HG03159 (cell line): ENCODE data around the gene TMX1.
"Not testable (repeated sequence)": the region's sequence is repeated elsewhere in the genome, so short reads cannot be mapped to it uniquely, and the experiment has no call there.

Source experiments
- ATAC-seq: cut with Tn5 transposase; IDR thresholded peaks from one replicate; pipeline ENCODE4 v1.9.1; 2021; ENCODE audit warnings: mild to moderate bottlenecking, moderate library complexity; ENCODE audit not compliant: unreplicated experiment

The TMX1 gene, protein sequence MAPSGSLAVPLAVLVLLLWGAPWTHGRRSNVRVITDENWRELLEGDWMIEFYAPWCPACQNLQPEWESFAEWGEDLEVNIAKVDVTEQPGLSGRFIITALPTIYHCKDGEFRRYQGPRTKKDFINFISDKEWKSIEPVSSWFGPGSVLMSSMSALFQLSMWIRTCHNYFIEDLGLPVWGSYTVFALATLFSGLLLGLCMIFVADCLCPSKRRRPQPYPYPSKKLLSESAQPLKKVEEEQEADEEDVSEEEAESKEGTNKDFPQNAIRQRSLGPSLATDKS

DNA sequence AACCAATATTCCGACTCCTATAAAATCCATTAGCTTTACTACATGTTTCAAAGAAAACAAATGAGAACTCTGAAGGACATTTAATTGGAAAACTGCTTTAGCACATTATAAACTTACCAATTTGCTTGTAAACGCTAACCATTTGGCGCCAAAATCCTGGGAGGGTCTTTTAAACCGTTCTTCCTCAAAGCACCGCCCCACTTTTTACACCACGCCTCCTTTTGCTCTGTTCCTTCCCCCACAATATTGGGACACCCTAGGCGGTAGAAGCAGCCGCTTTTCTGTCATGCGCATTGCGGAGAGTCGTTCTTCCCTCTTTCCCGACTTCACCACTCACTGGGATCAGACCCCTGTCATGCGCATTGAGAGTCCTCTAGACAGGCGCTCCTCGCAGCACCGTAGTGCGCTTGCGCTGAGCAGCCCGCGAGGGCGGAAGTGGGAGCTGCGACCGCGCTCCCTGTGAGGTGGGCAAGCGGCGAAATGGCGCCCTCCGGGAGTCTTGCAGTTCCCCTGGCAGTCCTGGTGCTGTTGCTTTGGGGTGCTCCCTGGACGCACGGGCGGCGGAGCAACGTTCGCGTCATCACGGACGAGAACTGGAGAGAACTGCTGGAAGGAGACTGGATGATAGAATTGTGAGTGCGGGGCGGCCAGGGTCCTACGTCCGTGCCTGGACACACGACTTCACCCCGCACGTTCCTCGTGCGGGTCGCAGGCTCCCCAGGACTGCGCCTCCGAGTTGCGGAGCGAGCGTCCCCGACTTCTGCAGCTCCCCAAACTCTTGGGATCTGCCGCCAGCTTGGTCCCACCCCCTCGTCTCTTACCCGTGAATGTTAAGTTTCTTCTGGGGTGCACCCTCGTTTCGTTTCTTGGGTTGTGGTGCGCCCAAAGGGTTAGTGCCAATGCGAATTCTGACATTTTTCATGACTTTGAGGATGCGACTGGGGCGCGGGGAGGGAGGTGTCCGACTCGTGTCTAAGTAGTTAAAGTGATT is at the start of gene TMX1:
TSS of gene TMX1 (plus strand) at position 435 of the 991 bp plus-strand sequence. CDS start at position 481, 46 bp downstream.
- ATAC-seq = peak; percentile 88

GRCh38 chr14:51201890-51202289 is 38.2 kb upstream of the TMX1 start:
- no peak for ATAC-seq

GRCh38 chr14:51202914-51203665 is 37.0 kb upstream of the TMX1 start:
- peak; percentile 64 for ATAC-seq

GRCh38 chr14:51203881-51204280 is 36.2 kb upstream of the TMX1 start:
- no peak for ATAC-seq

- ATAC-seq = no peak
Measured at GRCh38 chr14:51205486-51205885, 34.6 kb upstream of the TMX1 start.

DNA sequence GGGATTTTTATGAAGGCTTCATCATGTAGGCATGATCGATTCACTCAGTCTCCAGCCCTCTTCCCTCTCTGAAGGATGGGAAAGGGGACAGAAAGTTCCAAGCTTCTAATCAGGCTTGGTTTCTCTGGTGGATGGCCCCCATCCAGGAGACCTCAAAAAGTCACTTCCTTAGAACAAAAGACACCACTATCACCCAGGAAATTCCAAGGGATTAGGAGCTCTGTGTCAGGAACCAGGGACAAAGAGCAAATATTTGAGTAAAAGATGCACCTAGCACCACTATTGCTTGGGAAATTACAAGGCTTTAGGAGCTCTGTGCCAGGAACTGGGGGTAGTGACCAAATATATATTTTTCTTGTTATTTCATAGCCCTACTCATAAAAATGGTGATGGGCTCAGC is 33.6 kb upstream of the TMX1 start:
- no peak for ATAC-seq

- no peak for ATAC-seq
Measured at GRCh38 chr14:51207621-51208020, 32.4 kb upstream of the TMX1 start.

- no peak for ATAC-seq
Measured at GRCh38 chr14:51208982-51209381, 31.1 kb upstream of the TMX1 start.

DNA sequence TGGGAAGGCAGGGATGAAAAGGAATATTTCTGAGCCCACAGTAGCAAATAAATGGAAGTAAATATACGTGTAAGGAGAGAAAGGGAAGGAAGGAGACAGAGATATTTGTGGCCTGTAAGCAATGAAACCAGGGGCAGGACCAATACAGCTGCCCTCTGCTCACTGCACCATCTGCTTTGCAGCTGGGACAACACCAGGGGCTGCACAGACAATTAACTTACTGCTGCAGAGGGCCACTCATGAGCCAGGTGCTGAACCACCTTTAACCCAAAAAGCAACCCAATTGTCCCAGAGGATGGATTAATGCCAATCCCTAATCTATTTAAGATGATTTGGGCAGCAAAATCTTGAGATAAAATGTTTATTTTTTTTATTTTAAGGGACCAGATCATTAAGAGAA is 30.6 kb upstream of the TMX1 start:
- ATAC-seq = no peak

DNA sequence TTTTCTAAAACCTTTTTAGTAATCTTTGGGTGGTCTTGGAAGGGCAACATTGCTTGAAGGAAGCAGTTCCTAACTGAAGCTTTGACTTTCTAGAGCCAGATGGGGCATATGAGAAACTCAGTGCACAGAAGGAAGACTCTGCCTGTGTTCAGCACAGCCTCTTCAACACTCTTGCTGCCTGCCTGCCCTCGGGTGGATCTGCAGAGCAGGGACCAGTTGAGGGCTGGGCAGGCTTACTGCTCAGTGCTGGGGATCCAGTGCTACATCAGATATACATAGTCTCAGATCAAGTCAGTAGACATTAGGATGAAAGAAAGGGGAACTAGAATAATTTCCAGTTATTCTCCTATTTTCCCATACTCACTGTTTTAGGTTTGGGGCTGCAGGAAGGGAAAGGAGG is 29.5 kb upstream of the TMX1 start:
- ATAC-seq = no peak

GRCh38 chr14:51211149-51211548 is 28.9 kb upstream of the TMX1 start:
- ATAC-seq = no peak

GRCh38 chr14:51216602-51217001 is 23.4 kb upstream of the TMX1 start:
- no peak for ATAC-seq

GRCh38 chr14:51219473-51220448 is 20.3 kb upstream of the TMX1 start:
- no peak for ATAC-seq

GRCh38 chr14:51223463-51223862 is 16.6 kb upstream of the TMX1 start:
- ATAC-seq = not testable (repeated sequence)

DNA sequence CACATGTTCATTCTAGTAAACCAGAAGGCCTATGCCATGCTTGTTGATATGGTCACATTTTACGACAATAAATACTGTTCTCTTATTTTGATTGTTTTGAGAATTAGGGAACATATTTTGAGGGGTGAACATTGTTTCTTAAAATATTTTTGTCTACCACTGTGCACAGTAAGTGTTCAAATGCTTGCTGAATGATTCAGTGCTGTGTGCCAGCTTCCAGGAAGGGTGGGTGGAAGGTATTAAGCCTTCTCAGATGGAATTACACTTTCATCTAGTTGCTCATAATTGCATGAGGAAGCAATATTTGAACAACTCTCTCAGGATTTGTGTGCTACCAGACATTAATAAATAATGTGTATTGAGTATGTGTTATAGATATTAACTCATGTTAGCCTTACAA is 15.5 kb upstream of the TMX1 start:
- ATAC-seq = no peak

DNA sequence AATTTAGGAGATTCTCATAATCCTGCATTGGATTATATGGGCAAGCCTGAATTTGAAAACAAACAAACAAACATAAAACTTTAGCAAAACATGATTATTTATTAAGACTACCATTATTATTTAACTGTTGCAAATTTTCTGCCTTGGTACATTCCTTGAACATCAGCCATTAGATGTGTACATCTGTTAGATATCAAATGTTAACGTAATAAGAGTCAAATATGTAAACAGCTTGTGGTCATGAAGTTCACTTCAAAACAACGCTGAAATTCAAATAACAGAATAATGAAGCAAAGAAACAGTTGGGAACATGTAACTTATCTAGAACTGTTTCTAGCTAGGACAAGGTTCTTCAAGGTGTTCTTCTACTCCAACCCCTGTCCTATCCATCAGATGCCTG is 14.3 kb upstream of the TMX1 start:
- no peak for ATAC-seq

DNA sequence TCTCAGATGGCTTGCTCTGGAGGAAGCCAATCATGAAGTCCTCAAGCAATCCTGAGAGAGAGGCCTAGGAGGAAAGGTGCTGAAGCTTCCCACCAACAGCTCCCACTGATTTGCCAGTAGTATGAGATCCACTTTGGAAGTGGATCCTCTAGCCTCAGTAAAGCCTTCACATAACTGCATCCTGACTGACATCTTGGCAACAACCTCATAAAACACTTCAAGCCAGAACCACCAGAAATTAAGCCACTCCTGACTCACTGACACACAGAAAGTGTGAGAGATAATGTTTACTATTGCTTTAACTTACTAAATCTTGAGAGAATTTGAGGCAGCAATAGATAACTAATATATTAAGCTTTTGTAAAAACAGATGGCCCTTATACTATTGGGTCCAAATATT is 11.7 kb upstream of the TMX1 start:
- no peak for ATAC-seq

DNA sequence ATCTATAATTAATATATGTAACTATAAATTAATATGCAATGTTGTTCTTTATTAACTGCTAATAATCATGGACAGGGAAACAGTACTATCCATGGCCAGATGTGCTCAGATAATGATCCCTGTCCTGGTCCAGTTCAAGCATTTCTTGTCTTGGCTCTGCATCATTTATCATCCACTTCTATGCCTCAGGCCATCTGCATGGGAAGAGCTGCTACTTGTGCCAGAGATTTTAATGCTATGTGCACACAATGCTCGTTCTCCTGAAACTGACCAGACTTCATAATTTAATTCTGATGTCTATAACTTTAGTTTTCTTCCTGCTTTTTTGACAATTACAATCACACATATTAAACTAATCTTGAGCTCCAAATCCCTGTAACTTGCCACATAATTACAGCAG is 11.2 kb upstream of the TMX1 start:
- ATAC-seq = no peak

DNA sequence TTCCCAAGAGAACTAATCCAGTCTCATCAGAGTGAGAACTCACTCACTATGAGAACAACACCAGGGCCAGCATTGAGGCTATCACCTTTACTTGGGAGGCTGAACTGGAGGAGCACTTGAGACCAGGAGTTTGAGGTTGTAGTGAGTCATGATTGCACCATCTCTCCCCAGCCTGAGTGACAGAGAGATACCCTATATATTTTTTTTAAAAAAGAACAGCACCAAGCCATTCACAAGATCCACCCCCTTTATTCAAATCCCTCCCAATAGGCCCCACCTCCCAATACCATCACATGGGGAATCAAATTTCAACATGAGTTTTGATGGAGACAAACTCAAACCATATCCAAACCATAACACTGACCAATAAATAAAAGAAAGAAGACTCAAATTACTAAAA is 3.7 kb upstream of the TMX1 start:
- ATAC-seq = no peak

DNA sequence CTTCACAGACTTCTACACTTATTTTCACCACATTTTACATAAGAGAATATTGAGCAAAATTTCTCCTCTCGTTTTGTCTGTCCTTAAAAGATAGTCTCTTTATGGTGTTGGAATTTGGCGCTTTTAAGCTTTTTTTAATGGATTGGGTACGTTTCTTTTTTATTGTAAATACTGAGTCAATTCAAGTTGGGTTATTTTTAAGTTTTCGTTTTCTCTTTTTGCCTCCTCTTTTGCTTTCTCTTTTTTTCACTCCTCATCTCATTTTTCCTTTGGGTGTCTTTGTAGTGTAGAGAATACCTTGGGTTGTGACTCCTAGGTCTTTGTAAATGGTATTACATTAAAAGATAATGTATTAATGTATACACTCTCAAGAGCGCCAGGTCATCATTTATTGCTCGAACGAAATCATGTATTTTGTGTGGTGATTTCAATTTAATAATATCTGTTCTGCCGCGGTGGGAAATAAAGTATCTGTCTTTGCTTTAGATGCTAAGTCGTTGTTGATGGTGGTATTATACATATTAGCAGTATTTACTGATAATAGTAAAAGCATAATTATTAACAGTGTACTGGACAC is 845 bp downstream of the TMX1 start:
- ATAC-seq = no peak
